ENCODE measurements around the gene SPPL3. TPM values are rescaled to one million over a fixed set of nuclear protein-coding genes. Genes with fewer than 3 reads are reported as not detected.
A peak's percentile ranks its signal among the peaks of the same experiment; 100 is the strongest.
"Not testable (repeated sequence)": the region's sequence is repeated elsewhere in the genome, so short reads cannot be mapped to it uniquely, and the experiment has no call there.

Gene SPPL3
- total and polyA plus RNA-seq, 4 donors, result 18.9 to 108 (median 67.8) TPM

GRCh38 chr12:120739031-120739762 lies 165.0 kb downstream of the SPPL3 start:
- Histone ChIP-seq H3K4me1 (ENCODE audit: control insufficient read depth, insufficient read depth, low read length) (no peaks in the 10 kb centered on the region), H3K27ac (ENCODE audit: low read depth, low read length) (no peak overlapping the region), H3K27me3 (ENCODE audit: control insufficient read depth, insufficient read depth, low read length) (no peaks in the 10 kb centered on the region), H3K9me3 (ENCODE audit: control insufficient read depth, insufficient read depth, low read length) (no peaks in the 10 kb centered on the region), H3K36me3 (ENCODE audit: control insufficient read depth, insufficient read depth, low read length) (peaks cover 50% of the 10 kb centered on the region), H3K4me3 (ENCODE audit: low read depth, low read length) (no peak overlapping the region)
- 91% methylated on average over 37 of the region's 38 CpGs for WGBS (ENCODE audit: insufficient coverage)
- DNase-seq (ENCODE audit: low read depth in 4 of 6, low spot score in 6 of 6), result no peak

GRCh38 chr12:120738252-120739030 lies 165.7 kb downstream of the SPPL3 start:
- H3K4me1 ChIP-seq (ENCODE audit: control insufficient read depth, insufficient read depth, low read length), result no peaks in the 10 kb centered on the region
- no peaks in the 10 kb centered on the region for H3K9me3 ChIP-seq (ENCODE audit: control insufficient read depth, insufficient read depth, low read length)
- DNase-seq (ENCODE audit: low read depth in 4 of 6, low spot score in 6 of 6), result no peak
- H3K4me3 ChIP-seq (ENCODE audit: low read depth, low read length), result no peak overlapping the region
- H3K27ac ChIP-seq (ENCODE audit: low read depth, low read length), result no peak overlapping the region
- peaks cover 50% of the 10 kb centered on the region for H3K36me3 ChIP-seq (ENCODE audit: control insufficient read depth, insufficient read depth, low read length)
- 80% methylated on average over 27 of the region's 31 CpGs for WGBS (ENCODE audit: insufficient coverage)
- H3K27me3 ChIP-seq (ENCODE audit: control insufficient read depth, insufficient read depth, low read length), result no peaks in the 10 kb centered on the region

DNA sequence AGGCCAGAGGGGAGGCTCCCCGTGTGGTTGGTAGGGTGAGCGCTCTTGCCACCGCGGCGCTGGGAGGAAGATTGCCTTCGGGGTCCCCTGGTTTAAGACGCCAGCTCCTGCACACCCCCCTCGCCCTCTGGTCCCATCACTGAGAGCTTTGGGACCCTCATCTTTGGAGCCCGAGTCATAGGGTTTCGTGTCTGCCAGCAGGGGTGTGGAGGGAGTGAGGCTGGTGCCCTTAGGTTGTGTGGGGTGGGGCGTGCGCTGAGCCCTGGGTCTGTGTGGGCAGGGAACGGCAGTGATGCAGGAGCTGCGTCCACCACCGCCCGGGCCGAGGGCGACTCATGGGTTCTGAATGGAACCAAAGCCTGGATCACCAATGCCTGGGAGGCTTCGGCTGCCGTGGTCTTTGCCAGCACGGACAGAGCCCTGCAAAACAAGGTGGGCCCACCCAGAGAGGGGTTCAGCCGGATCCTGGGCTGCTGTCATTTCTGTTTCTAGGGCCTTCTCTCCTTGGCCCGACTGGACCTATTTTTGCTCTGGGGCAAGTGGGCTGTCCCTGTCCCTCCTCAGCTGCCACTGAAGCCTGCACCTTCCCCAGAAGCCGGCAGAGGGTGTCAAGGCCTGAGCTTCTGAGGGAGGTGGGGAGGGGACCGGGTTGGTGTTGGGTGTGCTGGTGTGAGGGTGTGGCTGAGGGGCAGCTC lies 166.5 kb downstream of the SPPL3 start:
- no peak overlapping the region for H3K4me3 ChIP-seq (ENCODE audit: low read depth, low read length)
- peak in 1 of 6 donors; percentile 15 for DNase-seq (ENCODE audit: low read depth in 4 of 6, low spot score in 6 of 6)
- H3K4me1 ChIP-seq (ENCODE audit: control insufficient read depth, insufficient read depth, low read length), result no peaks in the 10 kb centered on the region
- H3K36me3 ChIP-seq (ENCODE audit: control insufficient read depth, insufficient read depth, low read length), result peaks cover 52% of the 10 kb centered on the region
- WGBS (ENCODE audit: insufficient coverage), result 84% methylated on average over 23 of the region's 25 CpGs
- no peaks in the 10 kb centered on the region for H3K27me3 ChIP-seq (ENCODE audit: control insufficient read depth, insufficient read depth, low read length)
- no peaks in the 10 kb centered on the region for H3K9me3 ChIP-seq (ENCODE audit: control insufficient read depth, insufficient read depth, low read length)
- no peak overlapping the region for H3K27ac ChIP-seq (ENCODE audit: low read depth, low read length)

GRCh38 chr12:120736404-120737331 lies 167.5 kb downstream of the SPPL3 start:
- WGBS (ENCODE audit: insufficient coverage), result 88% methylated on average over 38 of the region's 38 CpGs
- H3K9me3 ChIP-seq (ENCODE audit: control insufficient read depth, insufficient read depth, low read length), result no peaks in the 10 kb centered on the region
- H3K4me1 ChIP-seq (ENCODE audit: control insufficient read depth, insufficient read depth, low read length), result no peaks in the 10 kb centered on the region
- no peak overlapping the region for H3K27ac ChIP-seq (ENCODE audit: low read depth, low read length)
- no peak overlapping the region for H3K4me3 ChIP-seq (ENCODE audit: low read depth, low read length)
- DNase-seq (ENCODE audit: low read depth in 4 of 6, low spot score in 6 of 6), result no peak
- H3K36me3 ChIP-seq (ENCODE audit: control insufficient read depth, insufficient read depth, low read length), result peaks cover 54% of the 10 kb centered on the region
- H3K27me3 ChIP-seq (ENCODE audit: control insufficient read depth, insufficient read depth, low read length), result no peaks in the 10 kb centered on the region

- no peak overlapping the region for H3K4me3 ChIP-seq (ENCODE audit: low read depth, low read length)
- DNase-seq (ENCODE audit: low read depth in 4 of 6, low spot score in 6 of 6), result no peak
- H3K36me3 ChIP-seq (ENCODE audit: control insufficient read depth, insufficient read depth, low read length), result peaks cover 51% of the 10 kb centered on the region
- H3K9me3 ChIP-seq (ENCODE audit: control insufficient read depth, insufficient read depth, low read length), result no peaks in the 10 kb centered on the region
- H3K4me1 ChIP-seq (ENCODE audit: control insufficient read depth, insufficient read depth, low read length), result no peaks in the 10 kb centered on the region
- H3K27me3 ChIP-seq (ENCODE audit: control insufficient read depth, insufficient read depth, low read length), result no peaks in the 10 kb centered on the region
- no CpG with 5 or more reads among the region's 3 CpGs for WGBS (ENCODE audit: insufficient coverage)
- H3K27ac ChIP-seq (ENCODE audit: low read depth, low read length), result no peak overlapping the region
These were observed 169.0 kb downstream of the SPPL3 start for GRCh38 chr12:120735181-120735580.

DNA sequence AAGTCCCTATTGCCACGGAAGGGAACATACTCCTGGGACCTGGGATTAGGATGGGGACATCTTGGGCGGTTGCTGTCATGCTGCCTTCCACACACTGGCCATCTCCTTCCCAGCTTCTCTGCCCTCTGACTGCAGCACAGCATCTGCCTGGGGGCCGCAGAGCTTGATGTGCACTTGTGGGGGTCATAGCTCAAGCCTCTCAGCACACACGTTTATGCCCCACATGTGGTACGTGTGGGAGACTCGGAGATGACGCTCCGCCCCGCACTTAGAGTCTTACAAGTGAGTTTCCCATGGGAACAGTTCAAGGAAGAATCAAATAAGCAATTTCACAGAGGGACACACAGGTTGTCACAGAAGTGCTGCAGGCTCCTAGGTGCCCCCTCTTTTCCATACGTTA lies 169.9 kb downstream of the SPPL3 start:
- Histone ChIP-seq H3K27ac (ENCODE audit: low read depth, low read length) (no peak overlapping the region), H3K27me3 (ENCODE audit: control insufficient read depth, insufficient read depth, low read length) (no peaks in the 10 kb centered on the region), H3K4me3 (ENCODE audit: low read depth, low read length) (no peak overlapping the region), H3K36me3 (ENCODE audit: control insufficient read depth, insufficient read depth, low read length) (peaks cover 51% of the 10 kb centered on the region), H3K4me1 (ENCODE audit: control insufficient read depth, insufficient read depth, low read length) (no peaks in the 10 kb centered on the region), H3K9me3 (ENCODE audit: control insufficient read depth, insufficient read depth, low read length) (no peaks in the 10 kb centered on the region)
- WGBS (ENCODE audit: insufficient coverage), result 88% methylated on average over 9 of the region's 10 CpGs
- no peak for DNase-seq (ENCODE audit: low read depth in 4 of 6, low spot score in 6 of 6)

DNA sequence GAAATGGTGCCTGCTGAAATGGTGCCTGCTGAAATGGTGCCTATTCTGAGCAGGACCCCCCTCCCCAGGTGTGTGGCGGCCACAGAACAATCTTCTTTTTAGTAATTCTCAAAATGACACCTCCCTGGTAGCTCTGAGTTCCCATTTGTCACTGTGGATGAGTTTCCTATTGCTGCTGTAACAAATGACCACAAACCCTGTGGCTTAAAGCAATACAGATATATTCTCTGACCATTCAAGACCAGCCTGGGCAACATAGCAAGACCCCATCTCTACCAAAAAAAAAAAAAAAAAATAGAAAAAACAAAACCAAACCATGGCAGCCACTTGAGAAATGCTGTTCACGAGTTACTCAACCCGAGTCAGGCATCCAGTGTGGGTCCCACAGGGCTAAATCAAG lies 170.6 kb downstream of the SPPL3 start:
- Histone ChIP-seq H3K4me3 (ENCODE audit: low read depth, low read length) (no peak overlapping the region), H3K4me1 (ENCODE audit: control insufficient read depth, insufficient read depth, low read length) (no peaks in the 10 kb centered on the region), H3K36me3 (ENCODE audit: control insufficient read depth, insufficient read depth, low read length) (peaks cover 47% of the 10 kb centered on the region), H3K27me3 (ENCODE audit: control insufficient read depth, insufficient read depth, low read length) (no peaks in the 10 kb centered on the region), H3K9me3 (ENCODE audit: control insufficient read depth, insufficient read depth, low read length) (no peaks in the 10 kb centered on the region), H3K27ac (ENCODE audit: low read depth, low read length) (no peak overlapping the region)
- no peak for DNase-seq (ENCODE audit: low read depth in 4 of 6, low spot score in 6 of 6)
- WGBS (ENCODE audit: insufficient coverage), result 94% methylated on average over 3 of the region's 3 CpGs

- not testable (repeated sequence) for H3K27me3 ChIP-seq (ENCODE audit: control insufficient read depth, insufficient read depth, low read length); DNase-seq (ENCODE audit: low read depth in 4 of 6, low spot score in 6 of 6); H3K4me3 ChIP-seq (ENCODE audit: low read depth, low read length); H3K9me3 ChIP-seq (ENCODE audit: control insufficient read depth, insufficient read depth, low read length); H3K4me1 ChIP-seq (ENCODE audit: control insufficient read depth, insufficient read depth, low read length); H3K27ac ChIP-seq (ENCODE audit: low read depth, low read length)
- peaks cover 42% of the 10 kb centered on the region for H3K36me3 ChIP-seq (ENCODE audit: control insufficient read depth, insufficient read depth, low read length)
- WGBS (ENCODE audit: insufficient coverage), result 98% methylated on average over 31 of the region's 35 CpGs
These were observed 172.0 kb downstream of the SPPL3 start for GRCh38 chr12:120732198-120732597.

GRCh38 chr12:120726961-120727360 lies 177.2 kb downstream of the SPPL3 start:
- Histone ChIP-seq H3K9me3 (ENCODE audit: control insufficient read depth, insufficient read depth, low read length) (no peaks in the 10 kb centered on the region), H3K4me3 (ENCODE audit: low read depth, low read length) (no peak overlapping the region), H3K36me3 (ENCODE audit: control insufficient read depth, insufficient read depth, low read length) (peaks cover 39% of the 10 kb centered on the region), H3K27ac (ENCODE audit: low read depth, low read length) (no peak overlapping the region), H3K27me3 (ENCODE audit: control insufficient read depth, insufficient read depth, low read length) (no peaks in the 10 kb centered on the region), H3K4me1 (ENCODE audit: control insufficient read depth, insufficient read depth, low read length) (peaks cover 17% of the 10 kb centered on the region)
- 96% methylated on average over 9 of the region's 9 CpGs for WGBS (ENCODE audit: insufficient coverage)
- DNase-seq (ENCODE audit: low read depth in 4 of 6, low spot score in 6 of 6), result no peak
